ENCODE results near the gene DBNL.

DBNL gene

DNA sequence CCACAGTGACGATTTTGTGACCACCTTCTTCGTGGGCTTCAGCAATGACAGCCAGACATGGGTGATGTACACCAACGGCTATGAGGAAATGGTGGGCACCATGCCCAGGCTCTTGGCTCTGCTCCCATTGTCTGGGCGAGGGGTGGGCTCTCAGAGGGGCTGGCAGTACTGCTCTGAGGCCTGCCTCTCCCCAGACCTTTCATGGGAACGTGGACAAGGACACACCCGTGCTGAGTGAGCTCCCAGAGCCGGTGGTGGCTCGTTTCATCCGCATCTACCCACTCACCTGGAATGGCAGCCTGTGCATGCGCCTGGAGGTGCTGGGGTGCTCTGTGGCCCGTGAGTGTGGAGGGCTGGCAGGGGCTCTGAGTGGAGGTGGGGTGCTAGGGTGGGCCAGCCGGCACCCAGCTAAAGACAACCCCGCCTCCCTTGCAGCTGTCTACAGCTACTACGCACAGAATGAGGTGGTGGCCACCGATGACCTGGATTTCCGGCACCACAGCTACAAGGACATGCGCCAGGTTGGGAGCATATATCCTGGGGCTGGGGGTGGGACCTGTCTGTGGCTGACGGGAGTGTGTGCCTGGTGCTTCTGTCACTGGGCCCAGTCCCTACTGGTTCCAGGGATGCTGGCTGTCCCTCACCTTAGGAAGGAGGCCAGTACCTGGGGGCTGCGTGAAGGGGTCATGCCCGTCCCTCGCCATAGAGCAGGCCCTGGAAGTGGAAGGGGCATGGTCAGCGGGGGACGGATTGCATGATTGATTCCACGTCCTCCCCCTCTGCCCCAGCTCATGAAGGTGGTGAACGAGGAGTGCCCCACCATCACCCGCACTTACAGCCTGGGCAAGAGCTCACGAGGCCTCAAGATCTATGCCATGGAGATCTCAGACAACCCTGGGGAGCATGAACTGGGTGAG, 66.5 kb downstream of the DBNL start:
- no peak for DNase-seq (ENCODE audit: low read depth)
- no peak overlapping the region for H3K4me3 ChIP-seq (ENCODE audit: low read depth, low read length)
- TF ChIP-seq, protein P1, sequence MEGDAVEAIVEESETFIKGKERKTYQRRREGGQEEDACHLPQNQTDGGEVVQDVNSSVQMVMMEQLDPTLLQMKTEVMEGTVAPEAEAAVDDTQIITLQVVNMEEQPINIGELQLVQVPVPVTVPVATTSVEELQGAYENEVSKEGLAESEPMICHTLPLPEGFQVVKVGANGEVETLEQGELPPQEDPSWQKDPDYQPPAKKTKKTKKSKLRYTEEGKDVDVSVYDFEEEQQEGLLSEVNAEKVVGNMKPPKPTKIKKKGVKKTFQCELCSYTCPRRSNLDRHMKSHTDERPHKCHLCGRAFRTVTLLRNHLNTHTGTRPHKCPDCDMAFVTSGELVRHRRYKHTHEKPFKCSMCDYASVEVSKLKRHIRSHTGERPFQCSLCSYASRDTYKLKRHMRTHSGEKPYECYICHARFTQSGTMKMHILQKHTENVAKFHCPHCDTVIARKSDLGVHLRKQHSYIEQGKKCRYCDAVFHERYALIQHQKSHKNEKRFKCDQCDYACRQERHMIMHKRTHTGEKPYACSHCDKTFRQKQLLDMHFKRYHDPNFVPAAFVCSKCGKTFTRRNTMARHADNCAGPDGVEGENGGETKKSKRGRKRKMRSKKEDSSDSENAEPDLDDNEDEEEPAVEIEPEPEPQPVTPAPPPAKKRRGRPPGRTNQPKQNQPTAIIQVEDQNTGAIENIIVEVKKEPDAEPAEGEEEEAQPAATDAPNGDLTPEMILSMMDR (IDR thresholded peaks at IDR 0.05; ENCODE audit: insufficient read depth, low read depth, low read length, missing control alignments), result no peak
